ENCODE measurements around the gene SLC25A43.

DNA sequence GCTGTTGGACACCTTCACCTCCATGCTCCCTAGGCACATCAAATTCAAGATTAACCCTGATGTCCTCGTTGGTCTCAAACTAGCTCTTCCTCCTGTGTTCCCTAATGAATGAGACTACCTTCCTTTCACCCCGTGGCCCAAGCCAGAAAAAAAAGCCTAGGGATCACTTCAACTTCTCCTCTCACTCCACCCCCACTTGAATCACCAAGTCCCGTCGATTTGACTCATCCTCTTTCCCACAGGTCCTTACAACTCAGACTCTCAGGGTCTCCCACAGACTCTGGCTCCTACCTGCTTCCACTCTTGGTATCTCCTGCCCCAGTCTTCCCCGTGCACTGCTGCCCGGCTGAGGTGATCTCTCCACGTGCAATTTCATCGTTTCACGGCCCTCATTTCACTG lies 8.5 kb downstream of the SLC25A43 start:
- TF ChIP-seq, protein P1, sequence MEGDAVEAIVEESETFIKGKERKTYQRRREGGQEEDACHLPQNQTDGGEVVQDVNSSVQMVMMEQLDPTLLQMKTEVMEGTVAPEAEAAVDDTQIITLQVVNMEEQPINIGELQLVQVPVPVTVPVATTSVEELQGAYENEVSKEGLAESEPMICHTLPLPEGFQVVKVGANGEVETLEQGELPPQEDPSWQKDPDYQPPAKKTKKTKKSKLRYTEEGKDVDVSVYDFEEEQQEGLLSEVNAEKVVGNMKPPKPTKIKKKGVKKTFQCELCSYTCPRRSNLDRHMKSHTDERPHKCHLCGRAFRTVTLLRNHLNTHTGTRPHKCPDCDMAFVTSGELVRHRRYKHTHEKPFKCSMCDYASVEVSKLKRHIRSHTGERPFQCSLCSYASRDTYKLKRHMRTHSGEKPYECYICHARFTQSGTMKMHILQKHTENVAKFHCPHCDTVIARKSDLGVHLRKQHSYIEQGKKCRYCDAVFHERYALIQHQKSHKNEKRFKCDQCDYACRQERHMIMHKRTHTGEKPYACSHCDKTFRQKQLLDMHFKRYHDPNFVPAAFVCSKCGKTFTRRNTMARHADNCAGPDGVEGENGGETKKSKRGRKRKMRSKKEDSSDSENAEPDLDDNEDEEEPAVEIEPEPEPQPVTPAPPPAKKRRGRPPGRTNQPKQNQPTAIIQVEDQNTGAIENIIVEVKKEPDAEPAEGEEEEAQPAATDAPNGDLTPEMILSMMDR (IDR thresholded peaks at IDR 0.05; ENCODE audit: low read length): no peak
- TF ChIP-seq EZH2phosphoT487 (IDR thresholded peaks at IDR 0.05; ENCODE audit: low read length): no peak
- TF ChIP-seq EZH2 (optimal IDR thresholded peaks at IDR 0.05; ENCODE audit: low read depth, low read length): no peak

Measured in MM.1S (cell line).